ENCODE results near the gene ESR1. TPM values are rescaled to one million over a fixed set of nuclear protein-coding genes. Genes with fewer than 3 reads are reported as not detected.

Gene ESR1
- total and polyA plus RNA-seq, 2 donors (not counting 3 experiments of a cell fraction or from before 2014, with no cell fraction given), result 0.01 TPM; not detected in 1

GRCh38 chr6:152034631-152035030, 227.1 kb downstream of the ESR1 start:
- no TSS peak for BruUV-seq (replicated peaks)
- Histone ChIP-seq H3K9me1 (replicated peaks; ENCODE audit: control insufficient read depth, extremely low read depth, insufficient read depth, low read length) (no peaks in the 10 kb centered on the region), H3K79me2 (ENCODE audit: control insufficient read depth, insufficient read depth, low read length) (no peaks in the 10 kb centered on the region), H3K9me3 (replicated peaks; ENCODE audit: control insufficient read depth, insufficient read depth, low read length) (no peaks in the 10 kb centered on the region), H3K27ac (ENCODE audit: insufficient read depth, low read depth, low read length) (no peak overlapping the region), H3K27me3 (ENCODE audit: control insufficient read depth in 2 of 2, insufficient read depth in 2 of 2, low read length in 2 of 2) (no peaks in the 10 kb centered on the region), H3K36me3 (ENCODE audit: control insufficient read depth in 2 of 2, extremely low read depth in 1 of 2, insufficient read depth in 2 of 2, low read length in 2 of 2) (no peaks in the 10 kb centered on the region), H3K4me1 (ENCODE audit: control insufficient read depth, extremely low read depth, insufficient read depth, low read length) (no peaks in the 10 kb centered on the region), H3K9ac (replicated peaks; ENCODE audit: extremely low read depth, insufficient read depth, low read length) (no peak overlapping the region), H3K4me3 (replicated peaks in 1 of 3; ENCODE audit: insufficient read depth in 1 of 3, low read depth in 1 of 3, low read length in 3 of 3) (no peak overlapping the region), H2AFZ (ENCODE audit: low read depth, low read length) (no peak overlapping the region), H3K4me2 (ENCODE audit: insufficient read depth, low read length) (no peak overlapping the region), H4K20me1 (replicated peaks; ENCODE audit: control insufficient read depth, extremely low read depth, insufficient read depth, low read length) (no peaks in the 10 kb centered on the region)
- FAIRE-seq (no peak), DNase-seq (ENCODE audit: low read depth, low spot score) (no peak)
- ChIA-PET POLR2A (no interaction called here), CTCF (no interaction called here)
- dilution Hi-C loops (cut with MboI; ENCODE audit: extremely low pct_ligation_motif_present, low sequenced_read_pairs), result no loop called here
- TF ChIP-seq EZH2 (IDR thresholded peaks at IDR 0.05; ENCODE audit: borderline replicate concordance, low read depth, low read length, severe bottlenecking) (no peak), MYC (IDR thresholded peaks at IDR 0.05; ENCODE audit: low read depth, low read length) (no peak), CTCF (IDR thresholded peaks at IDR 0.05; ENCODE audit: extremely low read depth in 1 of 2, insufficient read depth in 1 of 2, low read depth in 1 of 2, low read length in 2 of 2) (no peak), MAX (IDR thresholded peaks at IDR 0.05; ENCODE audit: insufficient read depth, insufficient read length) (no peak), FOS (IDR thresholded peaks at IDR 0.05; ENCODE audit: borderline replicate concordance, insufficient read depth, low read length) (no peak), POLR2A (IDR thresholded peaks at IDR 0.05; ENCODE audit: low read depth, low read length) (no peak), JUN (IDR thresholded peaks at IDR 0.05; ENCODE audit: borderline replicate concordance, insufficient read depth, insufficient read length, low read depth) (no peak), POLR2AphosphoS5 (IDR thresholded peaks at IDR 0.05; ENCODE audit: insufficient read depth, low read depth, low read length) (no peak), GATA2 (IDR thresholded peaks at IDR 0.05; ENCODE audit: insufficient read depth, insufficient read length, low read depth, low read length) (no peak)
- intact Hi-C loops (cut with micrococcal nuclease), result no loop called here
